GM12874 (cell line): ENCODE results near the gene PROP1.

Experiments used
- TF ChIP-seq, protein P1 (sequence below): IDR thresholded peaks from 2 replicates; pipeline ENCODE4 v1.5.1; 2011; ENCODE audit warnings: low read depth, mild to moderate bottlenecking, control low read depth, low read length, moderate library complexity; ENCODE audit not compliant: insufficient read depth

The PROP1 gene

DNA sequence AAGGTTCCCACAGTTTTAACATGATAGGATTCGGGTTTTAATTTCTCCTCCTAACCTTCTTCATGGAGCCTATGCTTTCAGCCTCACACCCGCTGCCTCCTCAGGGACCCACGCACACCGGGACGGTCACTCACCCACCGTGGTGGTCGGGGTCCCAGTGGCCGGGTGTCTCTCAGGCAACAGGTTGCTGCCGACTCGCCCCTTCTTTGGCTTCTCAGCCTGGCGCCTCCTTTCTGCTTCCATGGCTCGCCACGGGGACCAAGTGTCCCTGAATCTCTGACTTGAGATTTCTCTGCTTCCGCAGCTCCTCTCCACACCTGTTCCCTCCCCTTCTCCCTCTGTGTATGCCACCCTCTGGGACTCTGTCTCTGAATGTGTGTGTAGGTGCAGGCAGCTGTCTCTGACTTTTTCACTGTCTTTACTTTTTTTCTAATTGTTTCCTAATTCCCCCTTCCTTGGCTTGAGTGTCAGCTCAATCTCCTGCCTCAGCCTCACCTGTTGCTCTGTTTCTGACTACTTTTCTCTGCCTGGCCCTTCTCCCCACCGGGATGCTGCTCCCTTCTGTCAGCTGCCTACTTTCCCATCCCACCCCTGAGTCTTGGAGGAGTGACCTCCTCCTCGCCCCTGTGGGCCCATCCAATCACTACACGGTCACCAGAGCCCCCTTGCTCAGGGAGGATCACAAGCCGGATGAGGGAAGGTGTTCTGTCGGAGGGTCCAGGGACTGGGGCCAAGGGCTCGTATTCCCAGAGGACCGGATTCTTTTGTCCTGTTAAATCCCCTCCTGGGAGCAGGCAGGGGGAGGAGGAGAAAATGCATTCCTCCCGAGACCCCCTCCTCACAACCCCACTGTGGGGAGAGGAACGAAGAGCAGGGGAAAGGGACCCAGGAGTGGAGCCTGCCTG is at the start of gene PROP1:
TSS of gene PROP1 (minus strand) at position 552 of the 905 bp plus-strand sequence. CDS start at position 243, 309 bp downstream.
- TF ChIP-seq, protein P1, sequence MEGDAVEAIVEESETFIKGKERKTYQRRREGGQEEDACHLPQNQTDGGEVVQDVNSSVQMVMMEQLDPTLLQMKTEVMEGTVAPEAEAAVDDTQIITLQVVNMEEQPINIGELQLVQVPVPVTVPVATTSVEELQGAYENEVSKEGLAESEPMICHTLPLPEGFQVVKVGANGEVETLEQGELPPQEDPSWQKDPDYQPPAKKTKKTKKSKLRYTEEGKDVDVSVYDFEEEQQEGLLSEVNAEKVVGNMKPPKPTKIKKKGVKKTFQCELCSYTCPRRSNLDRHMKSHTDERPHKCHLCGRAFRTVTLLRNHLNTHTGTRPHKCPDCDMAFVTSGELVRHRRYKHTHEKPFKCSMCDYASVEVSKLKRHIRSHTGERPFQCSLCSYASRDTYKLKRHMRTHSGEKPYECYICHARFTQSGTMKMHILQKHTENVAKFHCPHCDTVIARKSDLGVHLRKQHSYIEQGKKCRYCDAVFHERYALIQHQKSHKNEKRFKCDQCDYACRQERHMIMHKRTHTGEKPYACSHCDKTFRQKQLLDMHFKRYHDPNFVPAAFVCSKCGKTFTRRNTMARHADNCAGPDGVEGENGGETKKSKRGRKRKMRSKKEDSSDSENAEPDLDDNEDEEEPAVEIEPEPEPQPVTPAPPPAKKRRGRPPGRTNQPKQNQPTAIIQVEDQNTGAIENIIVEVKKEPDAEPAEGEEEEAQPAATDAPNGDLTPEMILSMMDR = no peak

DNA sequence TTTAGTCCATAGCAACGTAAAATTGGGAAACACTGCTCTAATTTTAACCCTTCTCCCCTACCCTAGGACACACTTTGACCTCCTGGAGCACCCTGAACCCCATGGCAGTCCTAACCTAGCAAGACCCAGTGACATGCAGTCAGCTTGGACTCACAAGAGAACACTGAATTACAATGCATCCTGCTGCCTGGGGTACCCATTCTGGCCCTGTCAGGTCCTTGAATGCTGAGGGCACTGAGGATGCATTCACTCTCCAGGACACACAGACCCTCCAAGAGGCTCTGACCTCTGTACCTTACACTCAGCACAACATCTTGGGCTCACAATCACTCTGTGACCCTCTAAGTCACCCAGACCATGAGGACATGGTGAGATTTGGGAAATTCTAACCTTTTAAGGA is 1.8 kb upstream of the PROP1 start:
- TF ChIP-seq, protein P1 = no peak

DNA sequence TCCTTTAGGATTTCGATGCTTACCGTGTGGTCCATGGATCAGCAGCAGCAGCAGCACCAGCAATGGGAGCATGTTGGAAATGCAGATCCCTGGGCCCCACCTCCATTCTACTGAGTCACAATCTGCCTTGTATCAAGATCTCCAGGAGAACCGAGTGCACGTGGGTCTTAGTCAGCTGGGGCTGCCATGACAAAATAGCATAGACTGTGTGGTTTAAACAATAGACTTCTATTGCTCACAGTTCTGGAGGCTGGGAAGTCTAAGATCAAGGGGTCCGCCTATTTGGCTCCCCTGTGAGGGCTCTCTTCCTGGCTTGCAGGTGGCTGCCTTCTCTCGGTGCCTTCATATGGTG is 1.3 kb upstream of the PROP1 start:
- TF ChIP-seq, protein P1 = no peak

DNA sequence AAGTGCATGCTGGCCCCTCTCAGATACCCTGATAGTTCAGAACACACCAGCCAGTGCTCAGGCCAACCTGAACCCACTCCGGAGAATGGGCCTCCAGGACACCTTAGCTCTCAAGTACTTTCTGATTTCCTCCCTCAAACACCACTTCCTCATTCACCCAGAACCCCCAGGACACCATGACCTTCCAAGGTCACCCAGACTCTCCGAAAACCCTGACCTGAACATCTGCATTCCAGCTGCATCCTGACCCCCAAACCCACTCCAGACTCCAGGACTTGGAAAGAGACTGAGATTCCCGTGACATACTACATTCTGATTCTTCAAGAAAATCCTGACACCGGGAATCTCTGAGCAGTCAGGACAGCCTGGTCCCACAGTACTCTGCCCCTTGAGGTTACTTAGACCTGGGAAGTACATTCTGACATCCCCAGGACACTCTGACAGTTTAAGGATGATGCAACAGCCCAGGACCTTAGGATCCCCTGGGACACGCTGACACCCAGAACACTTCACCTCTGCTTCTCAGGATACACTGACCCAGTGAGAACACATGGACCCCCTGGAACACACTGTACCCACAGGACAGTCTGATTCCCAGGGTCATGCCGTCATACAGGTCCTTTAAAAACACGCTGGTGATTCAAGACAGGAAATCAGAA is 747 bp upstream of the PROP1 start:
- TF ChIP-seq, protein P1 = no peak

DNA sequence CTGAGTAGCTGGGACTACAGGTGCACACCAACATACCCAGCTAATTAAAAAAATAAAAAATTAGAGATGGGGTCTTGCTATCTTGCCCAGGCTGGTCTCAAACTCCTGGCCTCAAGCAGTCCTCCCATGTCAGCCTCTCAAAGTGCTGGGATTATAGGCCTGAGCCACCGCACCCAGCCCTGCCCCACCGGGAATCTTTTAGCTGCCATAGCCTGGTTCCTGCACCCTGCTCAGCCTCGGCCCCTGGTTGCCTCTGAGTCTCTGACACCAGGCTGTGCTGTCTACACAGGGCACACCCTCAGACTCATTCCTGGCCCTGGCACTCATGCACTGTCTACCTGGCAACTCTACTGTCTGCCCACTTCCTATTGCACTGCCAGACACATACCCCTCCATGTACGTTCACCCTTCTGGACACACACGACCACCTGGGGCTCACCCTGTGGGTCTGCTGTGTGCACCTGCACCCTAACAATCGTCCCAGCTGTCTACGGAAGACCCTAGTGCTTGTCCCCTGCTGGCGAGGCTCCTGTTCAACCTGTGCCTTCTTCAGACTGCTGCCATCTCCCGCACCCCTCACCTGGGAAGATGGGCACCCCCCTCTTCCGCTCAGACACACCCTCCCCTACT is 1.4 kb downstream of the PROP1 start:
- TF ChIP-seq, protein P1 = no peak

DNA sequence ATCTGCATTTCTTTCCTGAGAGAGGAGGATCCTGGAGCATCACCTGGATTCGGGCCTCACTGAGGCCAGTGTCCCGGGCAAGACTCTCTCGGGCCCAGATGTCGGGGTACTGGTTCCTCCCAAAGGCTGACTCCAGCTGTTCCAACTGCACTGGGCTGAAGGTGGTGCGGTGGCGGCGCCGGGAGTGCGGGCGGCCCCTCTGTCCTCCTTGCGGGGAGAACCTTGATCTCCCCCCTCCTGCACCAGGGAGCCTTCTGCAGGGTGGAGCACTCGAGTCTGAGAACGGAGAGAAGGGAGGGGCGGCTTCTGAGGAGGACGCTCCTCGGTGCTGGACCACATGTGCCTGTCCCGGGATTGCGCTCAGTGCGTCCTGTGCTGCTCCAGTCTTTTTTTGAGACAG is 2.0 kb downstream of the PROP1 start:
- TF ChIP-seq, protein P1 = no peak

DNA sequence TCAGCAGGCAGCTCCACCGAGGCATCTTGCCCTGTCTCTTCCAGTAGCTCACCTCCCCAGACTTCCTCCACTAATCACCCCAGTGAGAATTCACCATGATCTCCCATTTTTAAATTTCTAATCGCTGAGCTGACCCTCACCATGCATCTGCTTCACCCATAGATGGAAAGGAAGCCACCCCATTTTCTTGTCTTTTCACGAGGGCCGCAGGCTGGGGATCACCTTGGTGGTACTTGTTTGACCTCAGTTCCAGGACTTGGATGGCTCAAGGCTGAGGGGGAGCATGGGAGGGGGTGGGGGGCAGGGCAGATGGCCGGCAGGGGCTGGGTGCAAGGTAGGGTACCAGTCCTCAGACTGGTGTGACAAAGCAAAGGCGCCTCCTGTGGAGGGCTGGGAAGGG is 3.6 kb downstream of the PROP1 start:
- TF ChIP-seq, protein P1 = no peak
